Activated naive CD4-positive, alpha-beta T cell treated with anti-CD3 and anti-CD28 coated beads, Interleukin-2, amount 50 U/mL, for 16 hours (primary cell): Measurements from ENCODE around the gene ZMYND11.
"Not testable (repeated sequence)": the region's sequence is repeated elsewhere in the genome, so short reads cannot be mapped to it uniquely, and the experiment has no call there.

Experiments used
- DNase-seq: peaks from one replicate; pipeline ENCODE4 v3.0.0-alpha.2; 2020

The ZMYND11 gene

DNA sequence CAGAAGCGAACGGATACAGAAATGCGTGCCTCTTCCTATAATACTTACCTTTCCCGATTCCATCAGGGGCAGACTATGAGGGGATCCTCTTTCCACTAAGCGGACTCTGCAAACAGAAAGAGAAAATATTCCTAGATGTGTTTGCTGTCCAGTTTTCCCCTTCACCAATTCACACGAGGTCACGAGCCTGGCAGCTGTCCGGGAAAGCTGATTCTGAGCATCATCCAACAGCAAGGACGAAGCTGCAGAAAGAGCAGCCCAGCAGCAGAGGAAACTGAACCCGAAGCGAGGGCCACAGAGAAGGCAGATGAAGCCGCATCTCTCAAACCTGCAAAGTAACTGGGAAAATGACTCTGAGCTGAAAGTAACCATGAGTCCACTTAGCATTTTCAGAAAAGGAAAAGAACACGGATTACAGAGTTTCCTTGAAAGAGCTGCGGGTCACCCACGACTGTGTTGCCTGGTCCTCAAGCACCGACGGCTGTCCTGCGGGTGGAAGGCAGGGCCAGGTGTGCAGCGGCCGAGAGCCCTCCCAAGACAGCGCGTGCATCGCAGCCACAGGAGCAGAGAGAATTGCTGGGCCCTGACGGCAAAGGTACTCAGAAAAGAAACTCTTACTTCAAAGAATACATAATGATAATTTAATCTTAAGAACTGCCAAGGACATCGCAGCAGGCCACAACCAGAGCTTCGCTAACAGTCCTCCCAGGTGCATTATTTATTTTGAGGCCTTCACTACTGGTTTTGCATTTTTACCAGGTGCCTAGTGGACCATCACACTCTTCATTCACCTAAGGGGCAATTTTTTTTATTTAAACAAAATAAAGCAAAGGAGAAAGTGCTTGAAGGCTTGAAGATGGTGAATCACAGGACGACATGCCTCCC lies 153.3 kb downstream of the ZMYND11 start:
- no peak for DNase-seq

GRCh38 chr10:289581-289980 lies 154.3 kb downstream of the ZMYND11 start:
- DNase-seq: no peak

DNA sequence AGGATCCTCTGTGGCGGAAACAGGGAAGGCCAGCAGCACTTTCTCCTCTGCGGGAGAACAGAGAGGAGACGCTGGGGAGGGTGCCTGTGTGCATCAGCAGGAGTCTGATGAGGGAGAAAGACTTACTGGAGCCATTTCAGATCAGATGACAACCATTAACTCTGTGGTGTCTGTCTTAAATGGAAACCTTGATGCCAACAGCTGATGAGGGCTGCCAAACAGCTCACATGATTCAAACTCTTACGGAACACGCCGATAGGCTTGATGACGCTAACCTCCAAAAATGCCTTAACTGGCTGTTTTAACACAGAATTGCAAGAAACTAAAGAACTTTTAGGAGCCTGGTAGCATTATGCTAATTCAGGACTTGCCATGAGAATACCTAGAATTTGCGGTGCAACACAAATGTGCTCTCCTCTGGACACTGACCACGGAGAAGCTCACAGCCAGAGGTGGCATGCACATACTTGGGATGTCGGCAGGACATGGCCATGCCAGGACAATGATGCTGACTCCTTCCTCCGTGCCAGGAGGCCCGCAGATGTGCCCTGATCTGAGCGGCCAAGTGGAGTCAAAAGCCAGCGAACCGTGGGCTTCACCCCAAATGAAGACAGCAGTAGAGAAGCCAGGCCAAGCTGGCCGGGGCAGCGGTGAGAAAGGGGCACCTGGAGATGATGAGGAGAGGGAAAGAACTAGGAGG lies 154.9 kb downstream of the ZMYND11 start:
- DNase-seq: no peak

GRCh38 chr10:293636-294035 lies 158.4 kb downstream of the ZMYND11 start:
- DNase-seq: no peak

DNA sequence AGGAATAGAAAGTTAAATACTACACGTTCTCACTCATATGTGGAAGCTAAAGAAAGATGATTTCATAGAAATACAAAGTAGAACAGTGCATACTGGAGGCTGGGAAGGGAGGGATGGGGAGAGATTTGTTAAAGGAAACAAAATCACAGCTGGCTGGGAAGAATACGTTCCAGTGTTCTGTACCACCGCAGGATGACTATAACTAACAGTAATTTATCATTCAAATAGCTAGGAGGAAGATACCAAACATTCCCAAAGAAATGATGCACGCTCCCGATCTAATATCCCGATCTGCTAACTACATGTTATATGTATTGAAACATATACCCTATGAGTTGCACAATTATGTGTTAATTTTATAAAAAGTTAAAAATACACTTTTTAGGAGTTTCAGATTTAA lies 162.3 kb downstream of the ZMYND11 start:
- no peak for DNase-seq

- no peak for DNase-seq
Observed at GRCh38 chr10:298033-298432, 162.8 kb downstream of the ZMYND11 start.

- no peak for DNase-seq
Observed at GRCh38 chr10:299512-299911, 164.3 kb downstream of the ZMYND11 start.

DNA sequence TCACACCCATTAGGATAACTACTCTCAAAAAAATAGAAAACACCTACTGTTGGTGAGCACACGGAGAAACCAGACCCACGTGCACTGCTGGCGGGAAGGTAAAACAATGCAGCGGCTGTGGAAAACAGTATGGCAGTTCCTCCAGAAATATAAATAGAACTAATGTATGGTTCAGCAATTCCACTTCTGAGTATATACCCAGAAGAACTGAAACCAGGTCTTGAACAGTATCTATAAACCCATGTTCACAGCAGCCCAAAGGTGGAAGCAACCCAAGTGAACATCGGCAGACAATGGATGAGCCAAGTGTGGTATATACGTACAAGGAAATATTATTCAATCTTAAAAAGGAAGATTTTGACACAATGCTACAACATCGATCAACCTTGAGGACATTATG lies 164.7 kb downstream of the ZMYND11 start:
- DNase-seq: no peak

GRCh38 chr10:300580-300979 lies 165.3 kb downstream of the ZMYND11 start:
- not testable (repeated sequence) for DNase-seq

DNA sequence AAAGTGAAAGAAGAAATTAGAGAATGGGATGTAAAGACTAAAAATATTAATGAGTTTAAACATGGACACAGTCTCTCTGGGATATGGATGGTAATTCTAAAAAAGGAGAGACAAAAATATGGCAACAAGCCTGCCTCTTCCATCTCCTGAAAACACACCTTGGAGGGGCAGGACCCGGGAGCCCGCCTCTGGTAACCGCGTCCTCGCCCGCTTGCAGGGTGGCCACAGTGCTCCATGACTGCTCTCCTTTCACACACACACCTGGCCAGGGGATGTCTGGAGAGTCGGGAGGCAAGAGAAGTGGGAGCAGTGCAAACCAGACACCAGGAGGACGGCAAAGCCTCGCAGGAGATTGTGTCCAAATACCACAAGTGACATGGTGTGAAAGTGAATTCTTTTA lies 166.3 kb downstream of the ZMYND11 start:
- no peak for DNase-seq
